GM18909 (cell line): ENCODE data around the gene LANCL2.

Source experiments
- ATAC-seq: cut with Tn5 transposase; IDR thresholded peaks from one replicate; pipeline ENCODE4 v1.9.1; 2021; ENCODE audit warnings: mild to moderate bottlenecking; ENCODE audit not compliant: unreplicated experiment, poor library complexity

The LANCL2 gene

GRCh38 chr7:55432939-55433784 lies 68.0 kb downstream of the LANCL2 start:
- ATAC-seq: peak; percentile 79

GRCh38 chr7:55435466-55435865 lies 70.3 kb downstream of the LANCL2 start:
- ATAC-seq: no peak

- ATAC-seq: no peak
Observed at GRCh38 chr7:55436457-55436856, 71.3 kb downstream of the LANCL2 start.

GRCh38 chr7:55437375-55437774 lies 72.2 kb downstream of the LANCL2 start:
- no peak for ATAC-seq

GRCh38 chr7:55438085-55438756 lies 73.1 kb downstream of the LANCL2 start:
- no peak for ATAC-seq

GRCh38 chr7:55438757-55439525 lies 73.8 kb downstream of the LANCL2 start:
- no peak for ATAC-seq

GRCh38 chr7:55439627-55440026 lies 74.5 kb downstream of the LANCL2 start:
- ATAC-seq: no peak

- ATAC-seq: no peak
Observed at GRCh38 chr7:55440040-55440690, 75.0 kb downstream of the LANCL2 start.

- ATAC-seq: no peak
Observed at GRCh38 chr7:55441002-55441401, 75.9 kb downstream of the LANCL2 start.

GRCh38 chr7:55441774-55442522 lies 76.8 kb downstream of the LANCL2 start:
- ATAC-seq: no peak

- no peak for ATAC-seq
Observed at GRCh38 chr7:55444786-55445185, 79.6 kb downstream of the LANCL2 start.

GRCh38 chr7:55448526-55448925 lies 83.4 kb downstream of the LANCL2 start:
- ATAC-seq: no peak

- ATAC-seq: no peak
Observed at GRCh38 chr7:55449205-55449991, 84.3 kb downstream of the LANCL2 start.

GRCh38 chr7:55449992-55450535 lies 84.9 kb downstream of the LANCL2 start:
- no peak for ATAC-seq

- no peak for ATAC-seq
Observed at GRCh38 chr7:55452971-55453370, 87.8 kb downstream of the LANCL2 start.

GRCh38 chr7:55457801-55458200 lies 92.7 kb downstream of the LANCL2 start:
- no peak for ATAC-seq

- ATAC-seq: no peak
Observed at GRCh38 chr7:55458351-55458750, 93.2 kb downstream of the LANCL2 start.

- ATAC-seq: no peak
Observed at GRCh38 chr7:55463686-55464262, 98.6 kb downstream of the LANCL2 start.
